Activated CD4-positive, alpha-beta T cell treated with anti-CD3 and anti-CD28 coated beads for 48 hours (primary cell): ENCODE measurements around the gene MT1H.
"Not testable (repeated sequence)": the region's sequence is repeated elsewhere in the genome, so short reads cannot be mapped to it uniquely, and the experiment has no call there.

ENCODE experiments used
- DNase-seq: peaks from one replicate; pipeline ENCODE4 v3.0.0-alpha.2; 2020

MT1H gene

DNA sequence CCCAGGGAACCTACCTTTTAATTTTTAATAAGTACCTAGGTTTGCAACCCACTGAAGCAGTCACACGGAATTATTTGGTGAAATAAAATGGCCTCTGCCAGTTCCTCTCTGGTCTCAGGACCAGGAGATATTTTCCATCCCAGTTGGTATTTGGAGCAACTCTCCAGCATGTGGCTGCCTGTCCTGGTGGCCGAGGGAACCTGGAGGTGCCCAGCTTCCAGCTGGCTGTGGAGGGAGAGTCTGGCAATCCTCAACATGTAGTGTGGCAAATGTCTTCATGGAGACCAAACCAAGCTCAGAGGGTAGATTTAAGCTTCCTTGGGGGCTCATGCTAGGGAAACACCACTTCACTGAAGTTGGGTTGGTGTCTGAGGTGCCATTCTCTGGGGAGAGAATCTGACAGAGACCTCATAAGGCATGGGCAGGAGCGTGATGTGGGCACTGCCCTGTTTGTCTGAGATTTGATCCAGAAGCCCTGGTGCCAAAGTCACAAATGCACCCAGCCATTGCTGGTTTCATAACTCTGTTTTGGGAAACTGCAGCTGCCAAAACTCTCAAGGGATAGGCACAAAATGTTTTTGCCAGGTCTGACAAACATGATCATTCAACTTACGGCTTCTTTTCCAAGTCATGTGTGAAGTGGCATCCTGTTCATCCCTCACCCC lies 15.4 kb downstream of the MT1H start:
- no peak for DNase-seq

DNA sequence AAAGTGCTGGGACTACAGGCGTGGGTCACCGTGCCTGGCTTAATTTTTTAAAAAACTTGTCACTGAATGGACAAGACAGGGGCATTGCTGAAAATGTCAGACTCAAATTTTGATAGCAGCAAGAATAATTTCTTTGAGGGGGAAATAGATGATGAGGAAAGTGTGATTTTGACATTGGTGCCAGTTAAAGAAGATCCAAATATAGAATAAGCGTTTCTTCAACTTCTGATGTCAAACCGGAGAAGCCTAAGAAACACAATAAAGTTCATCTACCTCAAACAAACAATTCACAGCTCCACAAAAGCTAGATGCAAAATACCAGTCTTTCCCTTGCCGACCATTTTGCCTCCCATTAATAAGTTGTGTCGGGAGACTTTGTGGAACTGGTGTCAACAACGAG lies 17.1 kb downstream of the MT1H start:
- no peak for DNase-seq

- no peak for DNase-seq
Observed at GRCh38 chr16:56688762-56689161, 19.1 kb downstream of the MT1H start.

- no peak for DNase-seq
Observed at GRCh38 chr16:56689171-56689570, 19.6 kb downstream of the MT1H start.

DNA sequence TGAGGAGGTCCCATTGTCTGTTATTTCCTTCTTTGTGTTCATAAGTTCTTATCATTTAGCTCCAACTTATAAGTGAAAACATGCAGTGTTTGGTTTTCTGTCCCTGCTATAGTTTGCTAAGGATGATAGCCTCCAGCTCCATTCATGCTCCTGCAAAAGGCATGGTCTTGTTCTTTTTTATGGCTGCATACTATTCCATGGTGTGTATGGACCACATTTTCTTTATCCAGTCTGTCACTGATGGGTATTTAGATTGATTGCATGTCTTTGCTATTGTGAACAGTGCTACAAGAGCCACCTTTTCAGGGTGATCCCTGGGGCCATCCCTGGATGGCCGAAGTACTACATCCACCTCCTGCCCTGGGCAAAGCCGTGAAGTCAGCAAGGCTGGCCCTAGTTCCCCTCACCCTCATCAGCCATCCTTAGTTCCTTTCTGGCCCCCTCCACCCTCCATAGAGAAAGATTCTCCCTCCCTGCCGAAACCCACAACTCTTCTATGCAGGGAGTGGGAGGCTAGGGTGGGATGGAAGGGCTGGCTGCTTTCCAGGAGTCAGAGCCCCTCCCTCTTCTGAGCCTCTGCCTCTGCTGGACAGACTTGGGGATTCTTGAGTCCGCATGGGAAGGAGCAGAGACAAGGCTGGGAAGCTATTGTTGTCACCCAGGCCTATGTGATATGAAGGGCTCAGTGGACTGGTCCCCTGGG lies 21.0 kb downstream of the MT1H start:
- no peak for DNase-seq

GRCh38 chr16:56691885-56692284 lies 22.3 kb downstream of the MT1H start:
- no peak for DNase-seq

- DNase-seq, result no peak
Observed at GRCh38 chr16:56695246-56695645, 25.6 kb downstream of the MT1H start.

GRCh38 chr16:56697456-56698155 lies 28.0 kb downstream of the MT1H start:
- DNase-seq, result no peak

GRCh38 chr16:56700195-56700594 lies 30.6 kb downstream of the MT1H start:
- DNase-seq, result no peak

GRCh38 chr16:56700631-56701030 lies 31.0 kb downstream of the MT1H start:
- no peak for DNase-seq

- DNase-seq, result no peak
Observed at GRCh38 chr16:56701534-56701933, 31.9 kb downstream of the MT1H start.

DNA sequence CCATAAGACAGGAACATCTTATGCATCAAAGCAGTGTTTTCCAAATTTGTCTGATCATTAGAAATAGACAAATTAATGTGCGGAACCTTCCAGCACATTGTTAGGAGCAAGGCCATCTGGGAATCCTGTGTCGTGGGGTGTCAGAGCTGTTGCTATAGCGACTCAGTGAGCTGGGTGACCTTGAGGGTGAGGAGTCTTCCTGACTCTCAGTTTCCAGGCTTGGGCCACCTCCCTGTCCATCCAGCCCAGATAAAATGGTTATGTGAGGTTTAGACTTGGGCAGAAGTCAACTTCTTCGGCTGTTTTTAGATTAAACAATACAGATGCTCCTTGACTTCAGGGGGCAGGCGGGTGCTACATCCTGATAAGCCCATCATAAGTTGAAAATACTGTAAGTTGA lies 33.2 kb downstream of the MT1H start:
- DNase-seq, result no peak

- peak; percentile 24 for DNase-seq
Observed at GRCh38 chr16:56708525-56709442, 39.2 kb downstream of the MT1H start.

DNA sequence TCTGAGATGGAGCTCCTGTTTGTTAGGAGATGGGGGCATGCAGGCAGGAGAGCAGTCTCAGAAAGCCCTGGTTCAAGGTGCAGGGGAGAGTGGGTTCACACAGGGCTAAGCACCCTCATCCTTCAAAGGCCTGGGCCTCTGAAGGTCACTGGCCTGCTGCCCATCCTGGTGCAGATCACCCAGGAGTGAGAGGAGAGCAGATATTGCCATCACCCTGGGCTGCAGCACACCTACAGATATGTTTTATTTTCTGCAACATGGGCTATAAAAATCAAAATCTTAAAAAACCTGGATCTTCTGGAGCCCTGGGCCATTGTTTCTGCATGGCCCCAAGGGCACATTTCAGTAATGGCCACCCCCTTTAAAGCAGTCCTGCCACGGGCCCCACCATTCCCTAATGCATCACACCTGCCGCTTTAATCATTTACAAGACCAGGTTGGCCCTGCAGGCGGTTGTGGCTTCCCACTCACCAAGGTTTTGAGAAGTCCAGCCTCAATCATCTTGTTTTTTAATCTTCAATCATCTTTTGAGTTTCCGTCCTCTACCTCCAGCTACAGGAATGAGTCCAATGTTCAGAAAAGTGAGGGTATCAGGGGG lies 39.9 kb downstream of the MT1H start:
- DNase-seq, result no peak

DNA sequence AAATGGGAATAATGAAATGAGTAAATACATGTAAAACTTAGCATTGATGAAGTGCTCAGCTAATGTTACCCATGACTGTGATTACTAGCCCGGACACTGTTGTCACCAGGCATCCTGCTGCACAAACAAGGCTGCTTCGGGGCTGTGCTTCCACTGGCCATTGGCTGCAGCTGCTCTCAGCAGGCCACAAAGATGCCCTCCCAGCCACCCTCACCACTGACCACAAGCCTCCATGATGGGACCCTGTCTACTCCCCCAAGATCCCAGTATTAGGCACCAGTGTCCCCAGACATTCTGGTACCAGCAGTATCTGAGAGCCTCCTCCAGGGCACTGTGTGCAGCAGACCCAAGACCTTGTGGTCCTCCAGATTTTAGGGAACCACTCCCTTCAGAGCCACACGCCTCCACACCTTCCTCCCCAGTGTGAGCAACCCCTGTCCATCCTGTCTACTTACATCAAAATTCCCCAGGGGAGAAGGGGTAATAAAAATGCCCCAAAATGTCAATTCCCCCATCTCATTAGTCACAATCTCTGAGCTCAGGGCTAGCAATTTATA lies 40.6 kb downstream of the MT1H start:
- DNase-seq, result no peak

GRCh38 chr16:56711862-56712261 lies 42.2 kb downstream of the MT1H start:
- DNase-seq, result no peak

DNA sequence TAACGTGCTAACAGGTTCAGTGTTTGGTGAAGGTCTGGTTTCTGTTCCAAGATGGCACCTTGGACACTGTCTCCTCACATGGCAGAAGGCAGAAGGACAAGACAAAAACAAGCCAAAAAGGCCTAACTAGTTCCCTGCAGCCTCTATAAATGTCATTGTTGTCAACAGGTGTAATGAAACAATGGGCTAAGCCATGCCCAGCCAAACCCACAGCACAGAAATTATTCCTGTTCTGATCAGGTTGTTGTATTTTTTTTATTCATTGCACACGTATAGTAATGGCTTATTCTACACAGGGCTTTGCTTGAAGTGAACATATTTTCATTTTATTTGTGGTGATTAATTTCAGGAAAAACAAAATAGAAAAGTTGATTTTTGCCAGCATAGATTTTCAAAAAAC lies 44.2 kb downstream of the MT1H start:
- DNase-seq, result no peak

GRCh38 chr16:56715126-56715525 lies 45.5 kb downstream of the MT1H start:
- no peak for DNase-seq

- DNase-seq, result no peak
Observed at GRCh38 chr16:56716761-56717160, 47.1 kb downstream of the MT1H start.

DNA sequence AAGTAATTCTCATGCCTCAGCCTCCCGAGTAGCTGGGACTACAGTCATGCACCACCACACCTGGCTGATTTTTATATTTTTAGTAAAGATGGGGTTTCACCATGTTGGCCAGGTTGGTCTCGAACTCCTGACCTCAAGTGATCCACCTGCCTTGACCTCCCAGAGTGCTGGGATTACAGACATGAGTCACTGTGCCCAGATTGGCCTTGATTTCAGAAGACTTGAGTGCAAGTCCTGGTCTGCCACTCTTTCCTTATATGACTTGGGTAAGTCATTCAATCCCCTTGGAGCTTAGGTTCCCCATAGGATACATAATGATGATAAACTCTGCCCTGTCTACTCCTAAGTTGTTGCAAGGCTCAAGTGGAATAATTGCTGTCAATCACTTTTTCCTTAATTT lies 47.9 kb downstream of the MT1H start:
- DNase-seq, result not testable (repeated sequence)
